Transverse colon (tissue), 3 donors: ENCODE measurements around the gene DDX3X.

Experiments
- POLR2A ChIP-seq: fragments of 450-650 bp; IDR thresholded peaks from one replicate; pipeline ENCODE4 v1.6.1; 2016; ENCODE audit warnings: antibody characterized with exemption, mild to moderate bottlenecking, moderate library complexity
- TF ChIP-seq, protein P1 (sequence below), 5 experiments: fragments of 200-600 bp in 3 of 5; fragments of 450-650 bp in 2 of 5; sonication (generic) in 3 of 5; IDR thresholded peaks; 1 replicate in 2 of 5; 2 replicates in 3 of 5; pipeline ENCODE4 v1.5.1; 2016 to 2017; ENCODE audit warnings: antibody characterized with exemption in 5 of 5, inconsistent platforms in 3 of 5, mild to moderate bottlenecking in 2 of 5, moderate library complexity in 1 of 5

DNA sequence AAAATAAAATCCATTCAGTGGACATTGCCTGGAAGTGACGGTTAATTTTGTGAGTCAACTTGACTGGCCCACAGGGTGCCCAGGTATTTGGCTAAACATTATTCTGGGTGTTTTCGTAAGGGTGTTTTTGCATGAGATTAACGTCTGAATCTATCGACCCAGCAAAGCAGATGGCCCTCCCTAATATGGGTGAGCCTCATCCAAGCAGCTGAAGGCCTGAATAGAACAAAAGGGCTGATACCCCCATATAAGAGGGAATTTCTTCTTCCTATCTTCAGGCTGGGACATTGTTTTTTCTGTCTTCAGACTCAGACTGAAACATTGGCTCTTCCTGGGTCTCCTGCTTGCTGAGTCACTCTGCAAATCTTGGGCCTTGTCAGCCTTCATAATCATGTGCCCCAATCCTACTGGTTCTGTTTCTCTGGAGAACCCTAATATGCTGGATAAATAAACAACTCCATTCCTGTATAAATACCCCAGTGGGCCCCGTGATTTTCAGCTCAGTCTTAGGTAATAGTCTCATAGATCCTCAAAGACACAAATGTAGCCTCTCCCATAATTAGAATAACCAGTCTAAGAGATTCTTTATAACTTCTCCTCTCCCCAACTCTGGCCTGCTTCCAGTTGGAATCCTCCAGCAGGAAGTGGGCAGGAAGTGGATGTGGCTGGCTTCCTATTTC lies 33.1 kb upstream of the DDX3X start:
- TF ChIP-seq, protein P1, sequence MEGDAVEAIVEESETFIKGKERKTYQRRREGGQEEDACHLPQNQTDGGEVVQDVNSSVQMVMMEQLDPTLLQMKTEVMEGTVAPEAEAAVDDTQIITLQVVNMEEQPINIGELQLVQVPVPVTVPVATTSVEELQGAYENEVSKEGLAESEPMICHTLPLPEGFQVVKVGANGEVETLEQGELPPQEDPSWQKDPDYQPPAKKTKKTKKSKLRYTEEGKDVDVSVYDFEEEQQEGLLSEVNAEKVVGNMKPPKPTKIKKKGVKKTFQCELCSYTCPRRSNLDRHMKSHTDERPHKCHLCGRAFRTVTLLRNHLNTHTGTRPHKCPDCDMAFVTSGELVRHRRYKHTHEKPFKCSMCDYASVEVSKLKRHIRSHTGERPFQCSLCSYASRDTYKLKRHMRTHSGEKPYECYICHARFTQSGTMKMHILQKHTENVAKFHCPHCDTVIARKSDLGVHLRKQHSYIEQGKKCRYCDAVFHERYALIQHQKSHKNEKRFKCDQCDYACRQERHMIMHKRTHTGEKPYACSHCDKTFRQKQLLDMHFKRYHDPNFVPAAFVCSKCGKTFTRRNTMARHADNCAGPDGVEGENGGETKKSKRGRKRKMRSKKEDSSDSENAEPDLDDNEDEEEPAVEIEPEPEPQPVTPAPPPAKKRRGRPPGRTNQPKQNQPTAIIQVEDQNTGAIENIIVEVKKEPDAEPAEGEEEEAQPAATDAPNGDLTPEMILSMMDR (IDR thresholded peaks at IDR 0.05): no peak
- TF ChIP-seq POLR2A: no peak
